Measurements from ENCODE around the gene FCER2.
"Not testable (repeated sequence)": the region's sequence is repeated elsewhere in the genome, so short reads cannot be mapped to it uniquely, and the experiment has no call there.

FCER2 gene, protein sequence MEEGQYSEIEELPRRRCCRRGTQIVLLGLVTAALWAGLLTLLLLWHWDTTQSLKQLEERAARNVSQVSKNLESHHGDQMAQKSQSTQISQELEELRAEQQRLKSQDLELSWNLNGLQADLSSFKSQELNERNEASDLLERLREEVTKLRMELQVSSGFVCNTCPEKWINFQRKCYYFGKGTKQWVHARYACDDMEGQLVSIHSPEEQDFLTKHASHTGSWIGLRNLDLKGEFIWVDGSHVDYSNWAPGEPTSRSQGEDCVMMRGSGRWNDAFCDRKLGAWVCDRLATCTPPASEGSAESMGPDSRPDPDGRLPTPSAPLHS

GRCh38 chr19:7701654-7702457 lies at the start of gene FCER2:
FCER2 (minus strand) TSS chr19:7702131; CDS start chr19:7699760, 2,371 bp downstream.
- no peak for DNase-seq (ENCODE audit: low read depth, low spot score)

DNA sequence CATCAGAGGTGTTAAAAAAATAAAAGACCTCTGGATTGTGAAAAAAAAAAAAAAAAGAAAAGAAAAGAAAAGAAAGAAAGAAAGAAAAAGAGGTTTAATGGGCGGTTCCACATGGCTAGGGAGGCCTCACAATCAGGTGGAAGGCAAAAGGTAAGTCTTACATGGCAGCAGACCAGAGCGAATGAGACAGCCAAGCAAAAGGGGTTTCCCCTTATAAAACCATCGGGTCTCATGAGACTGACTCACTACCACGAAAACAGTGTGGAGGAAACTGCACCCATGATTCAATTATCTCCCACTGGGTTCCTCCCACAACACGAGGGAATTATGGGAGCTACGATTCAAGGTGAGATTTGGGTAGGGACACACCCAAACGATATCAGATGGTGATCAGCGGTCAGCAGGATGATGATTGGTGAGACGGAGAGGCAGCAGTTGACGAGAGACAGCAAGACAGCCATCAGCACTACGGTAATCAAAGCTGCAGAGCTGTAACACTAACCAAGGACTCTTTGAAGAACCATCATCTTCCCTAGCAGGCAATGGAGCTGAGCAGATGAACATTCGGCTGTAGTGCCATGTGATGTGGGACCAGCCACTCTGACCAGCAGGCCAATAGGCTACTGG lies 49.3 kb upstream of the FCER2 start:
- no peak for DNase-seq (ENCODE audit: low read depth, low spot score)

DNA sequence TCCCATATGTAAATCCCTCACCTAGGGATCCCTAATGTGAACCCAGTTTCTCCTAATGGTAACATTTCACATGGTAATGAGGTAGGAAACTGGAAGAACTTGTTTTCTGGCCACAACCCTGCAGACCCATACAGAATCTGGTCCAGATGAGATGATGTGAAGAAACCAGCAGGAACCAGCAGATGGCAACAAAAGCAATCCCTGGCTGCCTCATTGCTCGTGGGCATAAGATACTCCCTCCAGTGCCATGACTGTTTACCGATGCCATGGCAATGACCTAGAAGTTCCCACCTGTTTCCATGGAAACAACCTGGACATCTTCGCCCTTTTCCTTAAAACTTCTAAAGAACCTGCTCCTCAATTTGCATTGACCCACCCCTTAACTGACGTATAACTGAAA lies 46.8 kb upstream of the FCER2 start:
- DNase-seq (ENCODE audit: low read depth, low spot score) = peak; percentile 96

DNA sequence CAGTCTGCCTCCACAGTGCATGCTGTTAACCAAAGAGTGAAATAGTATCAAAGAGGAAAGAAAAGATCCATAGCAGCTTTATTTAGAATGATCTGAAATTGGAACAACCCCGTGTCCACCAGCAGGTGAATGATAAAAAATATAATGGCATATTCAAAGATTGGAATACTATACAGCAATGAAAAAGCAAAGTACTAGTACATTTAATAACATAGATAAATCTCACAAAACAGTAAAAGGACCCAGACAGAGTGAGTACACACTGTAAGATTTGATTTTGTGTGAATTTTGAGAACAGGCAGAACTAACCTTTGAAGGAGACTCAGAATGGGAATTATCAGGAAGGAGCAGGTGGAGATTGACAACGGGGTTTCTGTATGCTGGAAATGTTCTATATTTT lies 46.2 kb upstream of the FCER2 start:
- DNase-seq (ENCODE audit: low read depth, low spot score) = no peak

- DNase-seq (ENCODE audit: low read depth, low spot score) = no peak
These were observed 45.3 kb upstream of the FCER2 start, which contains the start of gene CD209 for GRCh38 chr19:7746903-7747884. CD209 (minus strand) TSS chr19:7747534; CDS start chr19:7747511, 23 bp downstream.

DNA sequence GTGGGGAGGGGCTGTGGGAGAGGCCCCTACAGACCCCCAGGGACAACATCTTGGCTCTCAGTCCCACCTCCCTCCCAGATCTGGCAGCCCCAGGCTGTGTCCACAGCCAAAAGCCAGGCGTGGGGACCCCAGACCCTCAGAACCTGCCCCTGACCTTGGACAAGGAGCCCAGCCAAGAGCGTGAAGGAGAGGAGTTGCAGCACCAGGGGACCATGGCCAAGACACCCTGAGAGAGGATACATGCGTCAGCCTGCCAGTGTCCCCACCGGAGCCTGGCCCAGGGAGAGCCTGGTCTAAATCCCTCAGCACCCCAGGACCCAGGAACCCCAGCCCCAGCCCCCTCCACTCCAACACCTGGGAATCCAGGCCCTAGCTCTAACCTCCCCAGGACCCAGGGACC lies 44.4 kb upstream of the FCER2 start:
- DNase-seq (ENCODE audit: low read depth, low spot score) = not testable (repeated sequence)

- DNase-seq (ENCODE audit: low read depth, low spot score) = no peak
These were observed 43.1 kb upstream of the FCER2 start for GRCh38 chr19:7744871-7745650.

GRCh38 chr19:7744199-7744786 lies 42.4 kb upstream of the FCER2 start:
- no peak for DNase-seq (ENCODE audit: low read depth, low spot score)

DNA sequence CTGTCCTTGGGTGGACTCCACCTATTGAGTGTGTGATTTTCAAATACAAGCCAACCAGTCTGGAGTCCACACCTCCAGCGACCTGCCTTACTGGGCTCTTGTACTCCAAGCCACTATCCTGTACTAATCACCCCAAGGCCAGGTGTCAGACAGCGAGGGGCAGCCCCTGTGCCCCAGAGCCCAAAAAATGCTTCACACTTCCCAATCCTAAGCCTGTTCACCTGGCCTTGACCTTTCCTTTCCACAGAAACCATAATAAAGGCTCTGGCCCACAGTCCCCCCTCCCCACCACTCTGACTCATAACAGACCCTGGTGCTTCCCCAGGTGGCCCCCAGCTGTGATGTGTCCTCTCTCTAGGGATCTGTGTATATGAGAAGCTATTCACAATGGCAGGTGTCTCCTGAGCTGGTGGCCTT lies 41.5 kb upstream of the FCER2 start:
- no peak for DNase-seq (ENCODE audit: low read depth, low spot score)

DNA sequence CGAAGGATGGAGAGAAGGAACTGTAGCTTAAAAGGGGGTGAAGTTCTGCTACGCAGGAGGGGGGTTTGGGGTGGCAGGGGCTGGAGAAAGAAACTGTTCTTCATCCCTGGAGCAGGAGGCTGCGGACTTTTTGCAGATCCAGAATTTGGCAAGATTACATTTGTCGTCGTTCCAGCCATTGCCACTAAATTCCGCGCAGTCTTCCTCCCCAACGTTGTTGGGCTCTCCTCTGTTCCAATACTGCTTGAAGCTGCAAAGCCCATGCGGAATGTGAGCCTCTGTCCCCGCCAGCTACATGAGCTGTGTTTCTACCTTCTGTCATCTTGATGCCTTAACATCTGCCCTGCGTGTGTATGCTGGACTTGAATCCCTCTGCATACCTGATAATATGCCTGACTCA lies 41.1 kb upstream of the FCER2 start:
- DNase-seq (ENCODE audit: low read depth, low spot score) = no peak

DNA sequence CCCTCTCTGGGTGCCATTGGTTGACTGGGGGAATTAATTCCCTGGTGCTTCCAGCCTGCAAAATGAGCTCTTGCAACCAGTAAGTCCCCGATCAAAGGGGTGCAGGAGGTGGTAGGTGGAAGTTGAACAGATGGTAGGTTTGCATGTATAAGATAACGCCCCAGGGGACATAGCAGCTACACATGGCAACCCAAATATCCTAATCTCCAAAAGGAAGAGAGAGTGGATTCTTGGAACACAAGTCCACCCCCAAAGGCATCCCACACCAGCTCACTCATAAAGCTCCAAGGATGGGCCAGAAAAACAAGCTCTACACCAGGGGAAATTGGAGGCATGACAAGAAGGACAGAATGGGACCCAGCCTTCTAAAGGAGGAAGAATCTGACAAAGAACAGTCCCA lies 40.6 kb upstream of the FCER2 start:
- DNase-seq (ENCODE audit: low read depth, low spot score) = no peak

GRCh38 chr19:7740682-7741054 lies 38.7 kb upstream of the FCER2 start:
- DNase-seq (ENCODE audit: low read depth, low spot score) = no peak

- DNase-seq (ENCODE audit: low read depth, low spot score) = no peak
These were observed 38.1 kb upstream of the FCER2 start for GRCh38 chr19:7739801-7740681.

GRCh38 chr19:7739211-7739755 lies 37.4 kb upstream of the FCER2 start:
- no peak for DNase-seq (ENCODE audit: low read depth, low spot score)

GRCh38 chr19:7738023-7738422 lies 36.1 kb upstream of the FCER2 start:
- no peak for DNase-seq (ENCODE audit: low read depth, low spot score)

DNA sequence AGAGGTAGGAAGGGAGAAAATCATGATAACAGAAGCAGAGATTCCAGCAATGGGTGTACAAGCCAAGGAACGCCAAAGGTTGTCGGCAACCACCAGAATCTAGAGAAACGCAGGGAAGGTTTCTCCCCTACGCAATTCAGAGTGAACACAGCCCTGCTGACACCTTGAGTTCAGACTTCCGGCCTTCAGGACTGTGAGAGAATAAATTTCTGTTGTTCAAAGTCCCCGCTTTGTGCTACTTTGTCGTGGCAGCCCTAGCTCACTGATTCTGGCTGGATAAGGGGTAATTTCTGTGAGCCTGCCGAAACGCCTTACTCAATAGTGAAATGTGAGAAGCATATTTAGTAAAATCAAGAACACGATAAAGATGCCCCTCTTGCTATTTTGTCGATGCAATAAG lies 35.3 kb upstream of the FCER2 start:
- no peak for DNase-seq (ENCODE audit: low read depth, low spot score)

GRCh38 chr19:7736148-7736547 lies 34.2 kb upstream of the FCER2 start:
- no peak for DNase-seq (ENCODE audit: low read depth, low spot score)

DNA sequence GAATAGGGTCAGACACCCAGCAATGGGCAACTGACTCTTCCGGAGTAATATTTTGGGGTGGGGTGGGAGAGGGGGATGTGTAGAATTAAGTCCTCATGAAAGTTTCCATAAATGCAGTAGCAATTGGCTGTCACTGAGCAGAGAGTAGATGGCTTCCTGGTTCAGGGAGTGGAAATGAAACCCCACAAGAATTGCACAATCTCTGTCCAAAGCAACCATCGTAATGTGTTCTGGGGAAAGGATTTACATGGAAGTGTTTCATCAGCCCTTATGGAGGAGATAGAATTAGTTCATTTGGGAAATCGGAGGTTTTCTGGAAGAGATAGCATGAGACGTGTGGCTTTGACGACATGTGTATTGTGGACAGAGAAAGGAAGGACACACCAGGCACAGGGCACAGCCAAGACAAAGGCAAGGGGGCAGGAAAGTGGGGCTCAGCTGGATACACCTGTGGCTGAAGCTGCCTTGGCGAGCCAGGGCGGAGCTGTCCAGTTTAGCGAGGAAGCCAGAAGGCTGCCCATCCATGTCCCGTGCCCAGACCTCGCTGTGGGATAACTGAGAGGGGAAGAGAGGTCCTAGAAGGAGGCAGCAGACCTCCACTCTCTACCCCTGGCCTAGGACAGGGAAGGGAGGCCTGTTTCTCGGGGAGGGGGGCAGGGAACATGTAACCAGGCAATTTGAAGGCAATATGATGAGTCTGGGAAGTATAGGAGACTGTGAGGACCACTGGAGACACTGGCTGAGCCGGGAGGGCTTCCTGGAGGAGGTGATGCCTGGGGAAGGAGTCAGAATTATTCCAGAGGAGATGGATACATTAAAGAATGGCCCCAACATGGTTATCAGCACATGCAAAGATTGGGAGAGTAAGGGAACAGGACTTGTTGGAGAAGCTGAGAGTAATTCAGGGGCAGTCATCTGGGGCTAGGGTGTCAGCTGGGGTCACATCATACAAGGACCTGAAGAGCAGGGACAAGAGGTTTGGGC lies 32.6 kb upstream of the FCER2 start:
- DNase-seq (ENCODE audit: low read depth, low spot score) = no peak

All from iPS DF 19.7 (cell line).